Cerebellar cortex (tissue), 1 donor: ENCODE results near the gene ANKRD33B.
A peak's percentile ranks its signal among the peaks of the same experiment; 100 is the strongest.

ENCODE experiments used
- DNase-seq: peaks from one replicate; pipeline ENCODE4 v3.0.0-alpha.2; 2015; ENCODE audit warnings: low spot score

The ANKRD33B gene

DNA sequence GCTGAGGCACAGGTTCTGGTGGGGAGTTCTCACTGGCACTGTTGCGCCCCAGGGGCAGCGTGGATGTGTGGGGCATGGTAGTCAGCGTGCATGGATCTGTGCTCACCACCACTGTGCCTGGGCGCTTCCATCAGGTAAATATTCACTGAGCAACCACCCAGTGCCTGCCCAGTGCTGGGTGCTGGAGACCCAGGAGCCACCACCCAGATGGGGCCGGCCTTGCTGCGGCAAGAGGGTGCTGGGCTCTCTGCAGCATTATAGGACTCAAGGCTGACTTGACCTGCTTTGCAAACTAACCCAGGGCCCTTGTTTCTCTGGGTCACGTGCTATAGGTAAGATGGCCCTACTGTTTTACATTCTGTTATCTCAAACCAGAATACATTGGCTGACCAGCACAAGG, 136.6 kb downstream of the ANKRD33B start:
- DNase-seq, result no peak

DNA sequence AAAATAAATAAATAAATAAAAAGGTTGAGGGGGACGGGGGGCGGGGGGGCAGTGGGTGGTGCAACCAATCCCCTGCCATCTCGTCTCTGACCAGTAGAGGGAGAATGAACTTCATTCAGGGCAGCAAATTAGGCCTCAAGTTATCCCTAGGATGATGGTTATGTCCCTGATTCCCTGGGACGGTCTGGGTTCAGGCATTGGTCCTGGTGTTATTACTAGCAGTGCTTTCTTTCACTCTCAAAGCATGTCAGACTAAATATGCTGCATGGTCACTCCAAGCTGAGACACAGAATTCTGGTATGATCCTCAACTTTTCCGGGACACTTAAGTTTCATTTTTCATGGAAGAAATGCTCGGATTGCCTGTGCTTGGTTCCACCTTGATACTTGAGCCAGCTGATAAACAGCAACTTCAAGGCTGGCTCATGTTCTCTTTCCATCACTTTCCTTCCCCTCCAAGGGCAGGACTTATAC, 137.7 kb downstream of the ANKRD33B start:
- DNase-seq, result peak; percentile 36

DNA sequence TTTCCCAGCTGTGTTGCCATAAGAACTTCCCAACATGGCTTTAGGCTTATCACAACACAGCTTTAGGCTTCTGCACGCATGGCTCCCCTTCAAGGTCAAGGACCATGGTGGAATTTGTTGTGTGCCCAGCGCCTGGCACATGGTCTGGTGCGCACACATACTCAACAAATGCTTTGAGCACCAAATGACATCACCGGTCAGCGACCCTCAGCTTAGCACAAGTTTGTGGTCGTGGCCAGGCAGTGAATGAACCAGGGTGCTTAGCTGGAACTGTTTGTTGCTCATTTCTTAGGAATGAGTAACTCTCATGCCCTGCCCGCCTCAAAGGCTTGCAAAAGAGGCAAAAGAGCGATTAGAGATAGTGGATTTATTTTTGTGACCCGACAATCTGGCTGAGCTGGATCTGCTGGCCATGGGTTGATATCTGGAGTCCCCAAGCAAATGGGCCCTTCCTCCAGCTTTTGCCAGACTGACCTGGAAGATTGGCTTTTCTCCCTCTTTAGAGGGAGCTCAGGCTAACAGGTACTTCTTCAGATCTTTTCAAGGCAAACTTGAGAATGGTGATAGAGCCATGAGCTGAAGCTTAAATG, 138.3 kb downstream of the ANKRD33B start:
- DNase-seq, result no peak

DNA sequence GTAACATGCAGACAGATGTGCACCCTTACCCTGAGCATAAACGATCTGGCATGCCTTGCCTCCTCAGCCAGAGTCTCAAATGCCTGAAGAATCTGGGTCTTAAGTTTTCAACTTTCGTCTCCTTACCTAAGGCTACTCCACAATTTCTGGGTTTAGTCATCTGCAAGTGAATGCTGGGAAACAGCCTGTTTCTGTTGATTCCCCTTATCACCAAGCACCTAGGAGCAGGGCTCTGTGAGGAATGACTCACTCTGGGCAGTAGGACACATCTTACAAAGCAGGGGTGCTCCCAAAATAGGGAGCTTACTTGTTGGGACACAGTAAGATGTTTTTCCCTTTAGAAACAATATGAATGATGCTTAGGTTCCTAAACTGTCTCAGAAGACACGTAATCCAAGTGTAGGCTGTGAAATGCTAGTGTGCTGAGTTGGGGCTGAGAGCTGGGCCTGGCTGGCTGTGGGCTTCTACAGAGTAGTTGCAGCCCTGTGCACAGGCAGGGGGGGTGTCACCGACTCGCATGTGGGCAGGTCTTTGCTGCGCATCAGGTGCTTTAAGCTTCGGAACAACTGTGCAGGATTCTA, 139.1 kb downstream of the ANKRD33B start:
- DNase-seq, result no peak

DNA sequence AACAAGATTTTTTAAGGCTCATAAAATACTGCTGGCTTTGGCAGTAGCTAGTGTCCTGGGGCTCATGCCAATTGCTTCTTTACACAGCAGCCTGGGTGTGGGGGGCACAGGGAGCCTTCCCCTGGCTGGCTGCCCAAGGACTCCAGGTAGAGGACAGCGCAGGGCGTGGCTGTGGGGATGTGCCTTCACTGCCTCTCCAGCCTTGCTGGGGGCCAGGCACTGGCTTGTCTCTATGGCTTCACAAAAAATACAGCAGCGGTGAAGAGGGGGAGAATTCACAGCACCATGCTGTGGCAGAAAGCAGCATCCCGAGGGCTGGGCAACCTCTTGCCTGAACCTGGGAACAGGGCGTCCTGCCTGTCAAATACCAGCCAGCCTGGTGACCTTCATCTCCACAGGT, 139.8 kb downstream of the ANKRD33B start:
- DNase-seq, result no peak

DNA sequence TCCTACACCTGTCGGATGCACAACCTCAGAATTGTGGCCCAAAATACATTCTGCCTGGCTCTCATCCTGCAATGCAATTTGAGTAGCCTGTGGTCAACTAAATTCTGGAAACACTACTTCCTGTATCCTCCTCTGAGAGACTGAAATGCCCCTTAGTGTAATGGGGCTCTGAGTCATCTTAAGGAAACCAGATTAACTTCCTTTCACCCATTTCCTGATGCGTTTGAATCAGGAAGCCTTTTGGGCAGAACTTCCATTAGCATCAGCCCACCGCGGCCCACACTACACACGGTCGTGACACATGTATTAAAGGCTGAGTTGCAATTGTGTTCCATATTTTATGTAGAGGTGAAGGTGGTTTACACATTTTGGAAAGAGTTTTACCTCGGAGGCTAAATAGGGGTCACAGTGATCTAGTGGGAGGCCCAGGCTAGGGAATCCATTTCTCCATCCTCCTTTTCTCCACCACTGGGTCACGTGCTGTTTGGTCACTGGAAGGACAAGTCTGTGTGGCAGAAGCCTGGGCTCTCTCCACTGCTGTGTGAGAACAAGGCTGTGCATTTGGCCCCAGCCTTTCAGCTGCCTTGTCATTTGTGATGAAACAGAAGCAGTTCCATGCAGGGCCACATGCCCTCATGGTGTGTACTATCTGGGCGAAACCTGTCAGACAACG, 141.2 kb downstream of the ANKRD33B start:
- DNase-seq, result no peak

DNA sequence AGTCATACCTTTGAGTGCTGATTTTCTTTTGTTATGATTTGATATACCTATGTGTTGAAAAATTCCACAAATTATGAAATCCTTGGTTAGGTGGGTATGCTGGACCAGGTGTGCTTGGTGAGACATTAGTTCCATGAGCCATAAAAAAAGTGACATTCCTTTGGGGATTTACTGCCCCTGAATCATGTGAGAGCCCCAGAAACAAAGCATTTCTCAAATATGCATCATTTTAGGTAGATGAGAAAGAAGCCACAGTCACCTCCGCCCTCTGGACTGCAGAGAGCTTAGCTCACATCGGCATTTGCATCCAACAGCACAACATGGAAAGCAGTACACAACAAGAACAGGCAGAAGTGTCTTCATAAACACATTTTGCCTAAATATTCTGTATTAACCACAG, 141.9 kb downstream of the ANKRD33B start:
- DNase-seq, result no peak

DNA sequence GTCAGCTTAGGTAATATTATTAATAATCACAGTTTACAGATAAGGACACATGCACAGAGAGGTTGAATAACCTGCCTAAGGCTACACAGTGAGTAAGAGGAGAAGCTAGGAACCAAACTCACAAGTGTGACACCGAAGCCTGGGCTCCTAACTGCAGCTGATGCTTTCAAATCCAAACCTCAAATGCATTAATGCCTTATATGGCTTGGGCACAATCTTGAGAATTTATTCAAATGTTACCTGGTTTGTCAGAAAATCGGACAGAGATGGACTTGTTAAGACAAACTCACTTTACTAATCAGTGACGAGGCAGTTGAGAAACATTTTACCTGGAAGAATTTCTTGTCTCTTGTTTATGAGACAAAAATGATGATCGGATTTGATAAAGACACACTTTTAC, 142.5 kb downstream of the ANKRD33B start:
- no peak for DNase-seq
